Stimulated activated CD4-positive, alpha-beta T cell treated with anti-CD3 and anti-CD28 coated beads, Interleukin-4, amount 100 ng/mL, for 4 hours (primary cell): Measurements from ENCODE around the gene C11orf86.
"Not testable (repeated sequence)": the region's sequence is repeated elsewhere in the genome, so short reads cannot be mapped to it uniquely, and the experiment has no call there.

Experiments used
- DNase-seq, 2 experiments: peaks; one replicate each; pipeline ENCODE4 v3.0.0-alpha.2; 2020

Gene C11orf86

GRCh38 chr11:66974724-66975404 is at the start of gene C11orf86:
C11orf86 (plus strand) TSS chr11:66975304; CDS start chr11:66975363, 59 bp downstream.
- DNase-seq: no peak

- DNase-seq: no peak
Measured at GRCh38 chr11:66929753-66930152, 45.4 kb upstream of the C11orf86 start.

- DNase-seq: no peak
Measured at GRCh38 chr11:66932543-66932942, 42.6 kb upstream of the C11orf86 start.

- no peak for DNase-seq
Measured at GRCh38 chr11:66933531-66933930, 41.6 kb upstream of the C11orf86 start.

GRCh38 chr11:66934950-66935779 is 39.9 kb upstream of the C11orf86 start:
- no peak for DNase-seq

GRCh38 chr11:66936311-66936711 is 38.8 kb upstream of the C11orf86 start:
- DNase-seq: no peak

- DNase-seq: no peak
Measured at GRCh38 chr11:66937193-66937733, 37.8 kb upstream of the C11orf86 start.

- DNase-seq: no peak
Measured at GRCh38 chr11:66938582-66939135, 36.4 kb upstream of the C11orf86 start.

- DNase-seq: peak in 1 of 2 experiments; percentile 45
Measured at GRCh38 chr11:66950112-66950535, 25.0 kb upstream of the C11orf86 start.

GRCh38 chr11:66951135-66951534 is 24.0 kb upstream of the C11orf86 start:
- DNase-seq: no peak

GRCh38 chr11:66951927-66952337 is 23.2 kb upstream of the C11orf86 start:
- DNase-seq: no peak

GRCh38 chr11:66953081-66953833 is 21.8 kb upstream of the C11orf86 start:
- DNase-seq: no peak

- no peak for DNase-seq
Measured at GRCh38 chr11:66956689-66957290, 18.3 kb upstream of the C11orf86 start.

GRCh38 chr11:66957971-66958231 is 17.2 kb upstream of the C11orf86 start:
- DNase-seq: no peak

GRCh38 chr11:66958232-66958955 is 16.7 kb upstream of the C11orf86 start, which contains the start of gene PC:
PC (minus strand) TSS chr11:66958383; CDS start chr11:66872159, 86,224 bp downstream.
- peak; percentile 94 to 97 for DNase-seq

GRCh38 chr11:66958956-66959274 is 16.2 kb upstream of the C11orf86 start:
- peak; percentile 4 to 35 for DNase-seq

GRCh38 chr11:66961691-66962213 is 13.4 kb upstream of the C11orf86 start:
- not testable (repeated sequence) for DNase-seq

GRCh38 chr11:66962247-66962646 is 12.9 kb upstream of the C11orf86 start:
- DNase-seq: no peak

- no peak for DNase-seq
Measured at GRCh38 chr11:66962801-66963200, 12.3 kb upstream of the C11orf86 start.

GRCh38 chr11:66964495-66964894 is 10.6 kb upstream of the C11orf86 start:
- no peak for DNase-seq

GRCh38 chr11:66966351-66966750 is 8.8 kb upstream of the C11orf86 start:
- DNase-seq: no peak
